ENCODE measurements around the gene BRAF.

GRCh38 chr7:140719721-140720120 lies 205.0 kb downstream of the BRAF start:
- TF ChIP-seq CTCF (IDR thresholded peaks at IDR 0.05): no peak
- no peak for TF ChIP-seq POLR2A (IDR thresholded peaks at IDR 0.05)

Data from lower leg skin (tissue), 3 donors.